HG03280 (cell line): ENCODE data around the gene RAB30.

Source experiments
- ATAC-seq: cut with Tn5 transposase; IDR thresholded peaks from one replicate; pipeline ENCODE4 v1.9.1; 2021; ENCODE audit warnings: mild to moderate bottlenecking, moderate library complexity; ENCODE audit not compliant: unreplicated experiment

RAB30 gene

GRCh38 chr11:83071567-83072349 lies at the start of gene RAB30:
Gene RAB30 (minus strand): TSS chr11:83071897. CDS start chr11:82997316, 74,581 bp downstream.
- ATAC-seq, result peak; percentile 97

GRCh38 chr11:83120327-83120726 lies 48.6 kb upstream of the RAB30 start:
- ATAC-seq, result no peak

GRCh38 chr11:83119216-83119615 lies 47.5 kb upstream of the RAB30 start:
- no peak for ATAC-seq

GRCh38 chr11:83118814-83119213 lies 47.1 kb upstream of the RAB30 start:
- ATAC-seq, result no peak

- ATAC-seq, result no peak
Observed at GRCh38 chr11:83116015-83116641, 44.4 kb upstream of the RAB30 start.

- no peak for ATAC-seq
Observed at GRCh38 chr11:83115551-83115950, 43.9 kb upstream of the RAB30 start.

- ATAC-seq, result no peak
Observed at GRCh38 chr11:83115026-83115425, 43.3 kb upstream of the RAB30 start.

GRCh38 chr11:83112886-83113285 lies 41.2 kb upstream of the RAB30 start:
- no peak for ATAC-seq

- ATAC-seq, result no peak
Observed at GRCh38 chr11:83105168-83105567, 33.5 kb upstream of the RAB30 start.

- no peak for ATAC-seq
Observed at GRCh38 chr11:83102834-83103233, 31.1 kb upstream of the RAB30 start.

GRCh38 chr11:83097429-83098075 lies 25.9 kb upstream of the RAB30 start:
- no peak for ATAC-seq

GRCh38 chr11:83093634-83094033 lies 21.9 kb upstream of the RAB30 start:
- ATAC-seq, result no peak

- ATAC-seq, result no peak
Observed at GRCh38 chr11:83092488-83093384, 21.0 kb upstream of the RAB30 start.

- no peak for ATAC-seq
Observed at GRCh38 chr11:83088965-83089364, 17.3 kb upstream of the RAB30 start.

- ATAC-seq, result no peak
Observed at GRCh38 chr11:83087035-83087434, 15.3 kb upstream of the RAB30 start.

GRCh38 chr11:83079820-83080219 lies 8.1 kb upstream of the RAB30 start:
- no peak for ATAC-seq

GRCh38 chr11:83078269-83078668 lies 6.6 kb upstream of the RAB30 start:
- ATAC-seq, result no peak

GRCh38 chr11:83073884-83074283 lies 2.2 kb upstream of the RAB30 start:
- ATAC-seq, result no peak

- no peak for ATAC-seq
Observed at GRCh38 chr11:83073258-83073657, 1.6 kb upstream of the RAB30 start.

- ATAC-seq, result no peak
Observed at GRCh38 chr11:83072350-83073242, 899 bp upstream of the RAB30 start.
